Activated T-cell treated with anti-CD3 and anti-CD28 coated beads, Interleukin-2, amount 50 U/mL, for 24 hours (primary cell): ENCODE data around the gene PPIG.

Experiments used
- DNase-seq: peaks from one replicate; pipeline ENCODE4 v3.0.0-alpha.2; 2020
- H3K27ac Mint-ChIP-seq: 2 replicates; pipeline ENCODE4 v1.8.0; 2020; ENCODE audit warnings: mild to moderate bottlenecking, mixed read lengths
- H3K27me3 Mint-ChIP-seq: 2 replicates; pipeline ENCODE4 v1.8.0; 2020; ENCODE audit warnings: mixed read lengths
- H3K36me3 Mint-ChIP-seq: 2 replicates; pipeline ENCODE4 v1.8.0; 2020; ENCODE audit warnings: low read depth, mixed read lengths
- H3K4me1 Mint-ChIP-seq: 2 replicates; pipeline ENCODE4 v1.8.0; 2020; ENCODE audit warnings: low read depth, mixed read lengths
- H3K4me3 Mint-ChIP-seq: 2 replicates; pipeline ENCODE4 v1.8.0; 2020; ENCODE audit warnings: mild to moderate bottlenecking, moderate library complexity, mixed read lengths
- H3K9me3 Mint-ChIP-seq: 2 replicates; pipeline ENCODE4 v1.8.0; 2020; ENCODE audit warnings: mixed read lengths

Gene PPIG

DNA sequence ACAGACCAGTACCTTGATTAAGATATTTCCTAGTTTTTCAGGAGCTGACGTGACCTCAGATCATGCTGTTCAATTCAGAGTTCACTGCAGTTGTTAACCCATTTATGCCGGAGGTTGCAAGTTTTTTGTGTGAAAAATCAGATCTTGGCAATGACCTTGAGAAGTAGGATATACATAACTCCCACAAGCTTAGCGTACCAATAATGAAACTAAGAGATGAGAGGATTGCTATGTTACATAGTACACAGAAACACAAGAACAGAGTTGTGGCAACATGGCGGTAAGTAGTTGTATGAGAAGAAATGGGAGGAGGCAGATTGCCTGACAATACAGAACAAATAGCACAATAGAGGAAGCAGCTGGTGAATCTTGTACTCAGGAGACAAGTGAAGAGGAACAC is 39.1 kb downstream of the PPIG start:
- Mint-ChIP-seq H3K9me3 (no peaks in the 10 kb centered on the region), H3K4me1 (peaks cover 23% of the 10 kb centered on the region), H3K27ac (no peak overlapping the region), H3K4me3 (no peak overlapping the region), H3K36me3 (peaks cover 89% of the 10 kb centered on the region), H3K27me3 (no peaks in the 10 kb centered on the region)
- no peak for DNase-seq

GRCh38 chr2:169625781-169626180 is 41.6 kb downstream of the PPIG start:
- Mint-ChIP-seq H3K27me3 (no peaks in the 10 kb centered on the region), H3K27ac (no peak overlapping the region), H3K4me3 (no peak overlapping the region), H3K36me3 (peaks cover 86% of the 10 kb centered on the region), H3K9me3 (no peaks in the 10 kb centered on the region), H3K4me1 (peaks cover 2% of the 10 kb centered on the region)
- no peak for DNase-seq

- peaks cover 22% of the 10 kb centered on the region for H3K36me3 Mint-ChIP-seq
- no peak overlapping the region for H3K27ac Mint-ChIP-seq
- H3K4me1 Mint-ChIP-seq = no peaks in the 10 kb centered on the region
- no peaks in the 10 kb centered on the region for H3K9me3 Mint-ChIP-seq
- H3K27me3 Mint-ChIP-seq = no peaks in the 10 kb centered on the region
- no peak overlapping the region for H3K4me3 Mint-ChIP-seq
- DNase-seq = no peak
Measured at GRCh38 chr2:169636440-169637097, 52.4 kb downstream of the PPIG start.

GRCh38 chr2:169637620-169638019 is 53.5 kb downstream of the PPIG start:
- Mint-ChIP-seq H3K4me1 (no peaks in the 10 kb centered on the region), H3K4me3 (no peak overlapping the region), H3K36me3 (peaks cover 13% of the 10 kb centered on the region), H3K9me3 (no peaks in the 10 kb centered on the region), H3K27me3 (no peaks in the 10 kb centered on the region), H3K27ac (no peak overlapping the region)
- DNase-seq = no peak

GRCh38 chr2:169640104-169640503 is 56.0 kb downstream of the PPIG start:
- no peak for DNase-seq
- no peak overlapping the region for H3K27ac Mint-ChIP-seq
- no peaks in the 10 kb centered on the region for H3K27me3 Mint-ChIP-seq
- no peaks in the 10 kb centered on the region for H3K9me3 Mint-ChIP-seq
- H3K4me1 Mint-ChIP-seq = no peaks in the 10 kb centered on the region
- H3K4me3 Mint-ChIP-seq = no peak overlapping the region
- H3K36me3 Mint-ChIP-seq = peaks cover 13% of the 10 kb centered on the region

- H3K4me3 Mint-ChIP-seq = no peak overlapping the region
- no peaks in the 10 kb centered on the region for H3K27me3 Mint-ChIP-seq
- no peaks in the 10 kb centered on the region for H3K4me1 Mint-ChIP-seq
- no peak for DNase-seq
- no peak overlapping the region for H3K27ac Mint-ChIP-seq
- peaks cover 13% of the 10 kb centered on the region for H3K36me3 Mint-ChIP-seq
- no peaks in the 10 kb centered on the region for H3K9me3 Mint-ChIP-seq
Measured at GRCh38 chr2:169641464-169641863, 57.3 kb downstream of the PPIG start.

GRCh38 chr2:169644173-169644572 is 60.0 kb downstream of the PPIG start:
- H3K4me3 Mint-ChIP-seq = no peak overlapping the region
- H3K27ac Mint-ChIP-seq = no peak overlapping the region
- no peaks in the 10 kb centered on the region for H3K9me3 Mint-ChIP-seq
- H3K27me3 Mint-ChIP-seq = no peaks in the 10 kb centered on the region
- H3K36me3 Mint-ChIP-seq = peaks cover 13% of the 10 kb centered on the region
- DNase-seq = no peak
- H3K4me1 Mint-ChIP-seq = peaks cover 2% of the 10 kb centered on the region

GRCh38 chr2:169647496-169647895 is 63.3 kb downstream of the PPIG start:
- no peaks in the 10 kb centered on the region for H3K36me3 Mint-ChIP-seq
- H3K9me3 Mint-ChIP-seq = no peaks in the 10 kb centered on the region
- no peak for DNase-seq
- H3K27me3 Mint-ChIP-seq = peaks cover 7% of the 10 kb centered on the region
- H3K4me3 Mint-ChIP-seq = no peak overlapping the region
- H3K4me1 Mint-ChIP-seq = peaks cover 2% of the 10 kb centered on the region
- no peak overlapping the region for H3K27ac Mint-ChIP-seq

- Mint-ChIP-seq H3K36me3 (no peaks in the 10 kb centered on the region), H3K4me3 (no peak overlapping the region), H3K27me3 (peaks cover 18% of the 10 kb centered on the region), H3K27ac (no peak overlapping the region), H3K9me3 (no peaks in the 10 kb centered on the region), H3K4me1 (peaks cover 2% of the 10 kb centered on the region)
- no peak for DNase-seq
Measured at GRCh38 chr2:169649278-169649677, 65.1 kb downstream of the PPIG start.

DNA sequence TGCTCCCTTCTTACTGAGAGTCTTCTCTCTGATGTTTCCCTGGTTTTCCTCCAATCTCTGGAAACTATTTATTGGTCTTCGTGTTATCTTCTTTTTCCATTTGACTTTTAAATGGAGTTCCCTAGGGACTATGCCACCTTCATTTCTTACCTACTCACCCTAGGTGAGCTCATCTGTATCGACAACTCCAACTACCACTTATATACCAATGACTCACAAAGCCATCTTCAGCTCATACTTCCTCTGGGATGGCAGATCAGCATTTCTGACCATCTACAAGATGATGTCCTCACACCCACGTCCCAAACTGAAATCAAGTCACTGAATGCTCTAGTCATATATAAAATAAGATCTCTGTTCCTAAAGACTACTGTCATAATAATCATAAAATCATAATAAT is 69.5 kb downstream of the PPIG start:
- no peak overlapping the region for H3K4me3 Mint-ChIP-seq
- no peaks in the 10 kb centered on the region for H3K36me3 Mint-ChIP-seq
- DNase-seq = no peak
- no peaks in the 10 kb centered on the region for H3K9me3 Mint-ChIP-seq
- H3K27ac Mint-ChIP-seq = no peak overlapping the region
- peaks cover 18% of the 10 kb centered on the region for H3K27me3 Mint-ChIP-seq
- no peaks in the 10 kb centered on the region for H3K4me1 Mint-ChIP-seq

- no peak for DNase-seq
- Mint-ChIP-seq H3K36me3 (no peaks in the 10 kb centered on the region), H3K27ac (no peak overlapping the region), H3K9me3 (no peaks in the 10 kb centered on the region), H3K27me3 (peaks cover 20% of the 10 kb centered on the region), H3K4me3 (no peak overlapping the region), H3K4me1 (no peaks in the 10 kb centered on the region)
Measured at GRCh38 chr2:169656164-169656563, 72.0 kb downstream of the PPIG start.

- Mint-ChIP-seq H3K36me3 (no peaks in the 10 kb centered on the region), H3K4me3 (no peak overlapping the region), H3K4me1 (no peaks in the 10 kb centered on the region), H3K9me3 (no peaks in the 10 kb centered on the region), H3K27me3 (peaks cover 5% of the 10 kb centered on the region), H3K27ac (no peak overlapping the region)
- DNase-seq = no peak
Measured at GRCh38 chr2:169658877-169659276, 74.7 kb downstream of the PPIG start.

- no peak overlapping the region for H3K4me3 Mint-ChIP-seq
- H3K9me3 Mint-ChIP-seq = no peaks in the 10 kb centered on the region
- peaks cover 2% of the 10 kb centered on the region for H3K27me3 Mint-ChIP-seq
- no peaks in the 10 kb centered on the region for H3K4me1 Mint-ChIP-seq
- DNase-seq = no peak
- H3K27ac Mint-ChIP-seq = no peak overlapping the region
- no peaks in the 10 kb centered on the region for H3K36me3 Mint-ChIP-seq
Measured at GRCh38 chr2:169659320-169659719, 75.2 kb downstream of the PPIG start.

DNA sequence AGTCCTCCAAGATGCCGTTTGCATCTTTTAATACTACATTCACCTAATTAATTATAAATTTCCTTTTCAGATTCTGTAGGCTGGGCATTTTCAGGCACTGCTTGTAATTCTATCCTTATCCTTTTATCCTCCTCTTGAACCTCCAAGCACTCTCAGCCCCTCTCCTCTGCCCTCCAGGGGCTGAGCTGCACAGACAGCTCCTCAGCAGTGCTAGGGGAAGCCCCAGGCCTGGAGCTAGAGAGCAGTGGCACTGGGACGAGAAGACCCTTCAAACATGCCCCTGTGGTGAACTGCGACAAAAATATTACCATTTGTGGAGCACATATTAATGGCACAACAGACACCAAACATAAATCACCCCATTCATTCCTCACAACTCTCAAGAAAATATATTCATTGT is 77.1 kb downstream of the PPIG start:
- Mint-ChIP-seq H3K4me3 (no peak overlapping the region), H3K36me3 (no peaks in the 10 kb centered on the region), H3K4me1 (no peaks in the 10 kb centered on the region), H3K27me3 (peaks cover 2% of the 10 kb centered on the region), H3K27ac (no peak overlapping the region), H3K9me3 (no peaks in the 10 kb centered on the region)
- no peak for DNase-seq

DNA sequence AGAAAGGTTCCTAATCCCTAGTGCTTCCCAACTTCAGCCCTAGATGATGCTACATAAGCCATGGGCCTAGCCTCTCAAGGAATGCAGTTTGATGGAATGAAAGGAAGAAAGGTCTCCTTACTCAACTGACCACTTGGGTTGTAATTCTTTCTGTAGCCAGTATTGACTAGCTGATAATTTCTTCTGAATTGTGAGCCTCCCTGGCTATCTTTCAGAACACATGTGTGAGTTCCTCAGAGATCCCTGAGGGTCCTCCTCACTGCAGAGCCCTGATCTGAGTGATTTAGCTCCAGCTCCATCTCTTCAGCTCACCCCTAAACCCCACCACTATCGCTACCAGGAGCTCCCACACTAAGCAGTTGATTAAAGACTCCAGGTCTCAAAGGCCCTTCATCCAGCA is 78.6 kb downstream of the PPIG start:
- Mint-ChIP-seq H3K4me3 (no peak overlapping the region), H3K4me1 (no peaks in the 10 kb centered on the region), H3K27ac (no peak overlapping the region), H3K27me3 (peaks cover 2% of the 10 kb centered on the region), H3K36me3 (no peaks in the 10 kb centered on the region), H3K9me3 (no peaks in the 10 kb centered on the region)
- no peak for DNase-seq

GRCh38 chr2:169663247-169663646 is 79.1 kb downstream of the PPIG start:
- no peaks in the 10 kb centered on the region for H3K4me1 Mint-ChIP-seq
- no peak overlapping the region for H3K27ac Mint-ChIP-seq
- no peak for DNase-seq
- H3K27me3 Mint-ChIP-seq = peaks cover 2% of the 10 kb centered on the region
- no peak overlapping the region for H3K4me3 Mint-ChIP-seq
- H3K36me3 Mint-ChIP-seq = no peaks in the 10 kb centered on the region
- no peaks in the 10 kb centered on the region for H3K9me3 Mint-ChIP-seq
